ENCODE results near the gene FBRSL1. TPM values are rescaled to one million over a fixed set of nuclear protein-coding genes. Genes with fewer than 3 reads are reported as not detected.
"Not testable (repeated sequence)": the region's sequence is repeated elsewhere in the genome, so short reads cannot be mapped to it uniquely, and the experiment has no call there.

The FBRSL1 gene
- total RNA-seq, 2 experiments from 2014 or later, result 60.3 to 65.4 TPM

DNA sequence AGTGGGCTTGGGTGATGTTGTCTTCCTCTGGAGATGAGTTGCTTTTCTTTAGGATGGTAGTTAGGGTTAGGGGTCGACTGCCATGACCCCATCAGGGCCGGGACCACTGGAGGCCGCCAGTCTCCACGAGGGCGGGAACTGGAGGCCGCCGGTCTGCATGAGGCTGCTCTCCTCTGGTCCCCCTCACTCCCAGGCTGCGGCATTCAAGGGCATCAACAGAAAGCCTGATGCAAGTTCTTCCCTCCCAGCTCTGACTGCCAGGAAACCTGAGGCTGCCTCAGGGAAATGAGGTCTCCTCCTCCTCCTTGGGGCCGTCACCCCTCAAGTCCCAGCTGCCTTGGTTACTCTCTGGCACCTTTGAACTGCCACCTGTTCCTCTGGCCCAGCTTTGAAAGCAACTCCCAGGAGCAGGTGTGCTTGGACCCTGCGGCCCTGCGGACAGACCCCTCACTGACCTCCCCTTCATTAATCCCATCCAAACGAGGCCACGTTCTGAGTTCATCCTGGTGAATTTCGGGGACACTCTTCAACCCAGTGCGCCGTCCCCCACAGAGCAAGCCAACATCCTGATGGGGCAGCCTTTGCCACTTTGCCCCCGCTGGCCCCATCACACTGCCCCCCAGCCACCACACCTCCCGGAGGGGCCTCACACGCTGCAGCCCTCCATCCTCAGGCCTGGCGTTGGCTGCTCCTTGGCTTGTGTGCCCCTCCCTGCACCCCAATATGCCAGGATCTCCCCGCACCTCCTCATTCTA is 37.2 kb upstream of the FBRSL1 start:
- CTCF ChIA-PET, result no interaction called here
- POLR2A ChIA-PET, result no interaction called here

DNA sequence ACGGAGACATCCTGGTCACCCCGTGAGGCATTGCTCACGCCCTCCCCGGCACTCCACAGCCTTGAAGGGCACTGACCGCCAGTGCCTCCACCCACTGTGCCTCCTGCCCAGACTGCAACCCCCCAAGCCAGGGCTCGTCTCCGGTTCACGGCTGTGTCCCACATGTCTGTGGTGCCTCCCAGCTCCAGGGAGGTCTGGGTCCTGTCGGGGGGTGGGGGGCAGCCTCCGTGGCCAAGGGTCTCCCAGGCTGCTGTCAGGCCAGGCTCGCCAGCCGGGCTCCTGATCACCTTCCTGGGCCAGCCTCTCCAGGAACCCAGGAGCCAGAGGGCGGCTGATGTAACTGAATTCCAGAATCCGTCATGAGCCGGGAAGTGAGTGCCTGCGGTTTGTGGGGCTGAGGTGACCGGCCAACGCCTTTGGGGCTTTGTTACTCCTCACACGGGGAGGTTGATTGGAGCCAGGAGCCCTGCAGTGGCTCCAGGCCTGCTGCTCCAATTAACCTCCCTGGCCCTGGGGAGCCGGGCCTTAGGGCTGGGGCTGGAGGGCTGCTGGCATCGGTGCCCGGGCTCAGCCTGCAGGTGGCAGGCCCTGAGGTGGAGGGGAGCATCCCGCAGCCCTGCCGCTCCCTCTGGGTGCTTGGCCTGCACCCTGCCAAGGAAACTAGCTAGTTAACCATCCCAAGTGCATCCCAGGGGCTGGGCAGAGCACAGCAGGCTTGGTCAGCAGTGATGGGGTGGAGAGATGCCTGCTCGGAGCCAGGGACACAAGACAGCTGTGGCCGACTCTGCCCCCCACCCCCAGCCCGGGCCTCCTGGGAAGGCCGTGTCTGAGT is 36.4 kb upstream of the FBRSL1 start:
- POLR2A ChIA-PET, result no interaction called here
- CTCF ChIA-PET, result no interaction called here

DNA sequence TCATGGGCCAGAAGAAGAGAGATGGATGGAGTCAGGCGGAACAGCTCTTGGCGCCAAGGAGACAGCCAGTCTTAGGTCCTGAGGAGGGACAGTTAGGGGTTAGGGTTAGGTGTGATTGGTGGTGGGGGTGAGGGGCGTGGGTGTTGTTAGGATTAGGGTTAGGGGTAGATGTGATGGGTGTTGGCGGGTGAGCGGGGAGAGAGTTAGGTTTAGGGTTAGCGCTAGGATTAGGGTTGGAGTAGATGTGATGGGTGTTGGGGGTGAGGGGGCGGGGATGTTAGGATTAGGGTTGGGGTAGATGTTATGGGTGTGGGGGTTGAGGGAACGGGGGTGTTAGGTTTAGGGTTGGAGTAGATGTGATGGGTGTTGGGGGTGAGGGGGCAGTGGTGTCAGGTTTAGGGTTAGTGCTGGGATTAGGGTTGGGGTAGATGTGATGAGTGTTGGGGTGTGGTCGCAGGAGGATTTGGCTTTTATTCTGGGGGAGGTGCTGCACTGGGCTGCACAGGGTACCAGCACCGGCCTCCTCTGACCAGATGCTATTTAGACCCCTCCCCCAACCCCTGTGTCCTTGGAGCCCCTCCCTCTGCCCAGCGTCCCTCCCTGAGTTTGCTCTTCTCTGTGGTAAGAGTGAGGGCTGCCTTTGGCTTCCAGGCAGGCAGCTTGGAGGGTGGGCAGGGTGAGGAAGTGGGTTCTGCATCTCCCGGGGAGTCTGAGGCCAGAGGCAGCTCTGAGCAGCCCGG is 35.6 kb upstream of the FBRSL1 start:
- POLR2A ChIA-PET, result no interaction called here
- CTCF ChIA-PET, result no interaction called here

DNA sequence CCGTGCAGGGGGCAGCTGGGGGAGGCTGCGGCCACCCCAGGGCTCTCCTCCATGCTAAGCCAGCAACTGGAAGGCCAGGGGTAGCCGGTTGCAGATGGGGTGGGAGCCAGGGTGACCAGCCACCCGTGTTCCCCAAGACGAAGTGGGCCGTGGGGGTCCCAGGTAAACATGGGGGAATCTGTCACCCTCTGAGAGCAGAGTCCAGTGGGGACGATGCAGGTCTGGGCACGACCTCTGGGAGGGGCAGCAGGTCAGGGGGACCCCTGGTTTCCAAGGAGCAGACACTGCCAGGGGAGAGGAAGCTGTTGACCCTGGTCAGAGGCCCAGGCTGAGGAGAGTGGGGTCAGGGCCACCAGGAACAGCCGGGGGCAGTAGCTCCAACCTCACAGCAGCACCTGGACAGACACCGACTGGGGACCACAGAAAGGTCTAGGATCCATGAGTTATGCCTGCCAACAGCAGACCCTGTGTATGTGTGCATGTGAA is 35.0 kb upstream of the FBRSL1 start:
- ChIA-PET POLR2A (no interaction called here), CTCF (no interaction called here)

DNA sequence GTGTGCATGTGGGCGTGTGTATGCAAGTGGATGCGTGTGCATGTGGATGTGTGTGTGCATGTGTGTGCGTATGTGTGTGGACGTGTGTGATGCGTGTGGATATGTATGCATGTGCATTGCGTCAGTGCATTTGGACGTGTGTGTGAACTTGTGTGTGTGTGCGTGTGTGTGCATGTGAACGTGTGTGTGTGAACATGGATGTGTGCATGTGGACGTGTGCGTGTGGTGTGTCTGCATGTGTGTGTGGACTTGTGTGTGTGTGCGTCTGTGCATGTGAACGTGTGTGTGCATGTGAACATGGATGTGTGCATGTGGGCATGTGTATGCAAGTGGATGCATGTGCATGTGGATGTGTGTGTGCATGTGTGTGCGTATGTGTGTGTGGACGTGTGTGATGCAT is 34.4 kb upstream of the FBRSL1 start:
- ChIA-PET CTCF (no interaction called here), POLR2A (no interaction called here)

DNA sequence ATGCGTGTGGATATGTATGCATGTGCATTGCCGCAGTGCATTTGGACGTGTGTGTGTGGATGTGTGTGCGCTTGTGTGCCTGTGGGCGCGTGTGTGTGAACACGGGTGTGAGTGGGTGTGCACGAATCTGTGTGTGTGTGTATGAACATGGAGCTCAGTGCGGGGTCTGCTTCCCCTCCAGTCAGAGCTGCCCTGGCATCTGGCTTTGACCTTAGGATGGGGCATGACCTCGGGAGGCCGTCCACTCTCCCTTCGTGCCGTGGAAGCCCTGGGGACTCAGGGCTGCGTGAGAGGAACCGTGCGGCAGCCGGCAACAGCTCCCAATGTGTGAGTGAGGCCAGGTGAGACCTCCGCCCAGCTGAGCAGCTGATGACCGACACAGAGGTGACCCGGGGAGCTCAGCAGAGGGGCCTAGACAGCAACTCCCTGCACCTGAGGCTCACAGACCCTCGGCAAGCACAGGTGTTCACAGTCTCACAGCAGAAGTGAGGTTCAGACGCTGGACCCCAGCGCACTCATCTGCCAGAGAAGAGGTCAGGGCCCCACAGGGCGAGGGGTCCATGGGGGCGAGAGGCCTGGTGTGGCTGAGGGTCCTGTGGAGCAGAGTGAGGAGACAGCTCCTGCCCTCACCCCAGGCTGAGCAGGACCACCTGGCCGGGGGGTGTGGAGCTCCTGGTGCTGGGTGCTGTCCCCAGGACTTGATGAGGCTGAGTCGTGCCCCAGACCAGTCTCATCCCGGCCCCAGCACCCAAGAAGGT is 33.6 kb upstream of the FBRSL1 start:
- ChIA-PET POLR2A (no interaction called here), CTCF (no interaction called here)

DNA sequence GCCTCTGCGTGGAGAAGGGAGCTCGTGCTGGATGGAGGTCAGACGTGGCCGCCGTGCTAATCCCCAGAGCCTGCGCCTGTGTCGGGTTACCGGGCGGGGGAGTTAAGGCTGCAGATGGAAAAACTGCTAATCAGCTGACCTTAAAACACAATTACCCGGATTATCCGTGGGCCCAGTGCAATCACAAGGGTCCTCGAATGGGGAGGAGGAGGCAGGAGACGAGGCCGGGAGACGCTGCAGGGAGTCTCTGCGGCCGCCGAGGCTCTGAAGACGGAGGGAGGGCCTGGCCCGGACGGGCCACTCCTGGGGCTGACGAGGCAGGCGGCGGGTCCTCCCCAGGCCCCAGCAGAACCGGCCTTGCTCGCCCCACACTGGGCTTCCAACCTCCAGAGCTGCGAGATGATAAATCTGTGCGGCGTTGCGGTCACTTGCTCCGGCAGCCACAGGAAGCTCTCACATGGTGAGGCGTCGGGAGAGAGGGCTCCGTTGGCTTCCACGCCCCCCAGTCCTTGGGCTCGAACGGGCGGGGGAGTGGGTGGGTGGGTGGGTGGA is 32.9 kb upstream of the FBRSL1 start:
- POLR2A ChIA-PET, result no interaction called here
- CTCF ChIA-PET, result no interaction called here

DNA sequence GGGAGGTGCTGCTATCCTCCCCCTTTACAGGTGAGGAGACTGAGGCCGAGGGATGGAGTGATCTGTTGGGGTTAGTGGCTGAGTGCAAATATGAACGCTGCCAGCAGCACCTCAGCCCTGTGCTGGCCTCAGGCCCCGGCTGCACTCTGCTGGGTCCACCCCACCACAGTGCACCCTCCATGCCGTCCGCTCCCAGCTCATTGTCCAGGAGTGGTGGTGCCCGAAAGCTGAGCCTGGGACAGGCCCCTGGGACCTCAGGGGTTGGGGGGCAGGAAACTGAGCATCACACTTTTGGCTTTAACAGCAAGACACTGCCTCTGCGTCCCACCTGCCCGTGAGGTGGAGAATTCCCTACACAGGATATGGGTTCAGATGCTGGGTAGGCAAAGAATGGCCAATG is 31.5 kb upstream of the FBRSL1 start:
- POLR2A ChIA-PET, result no interaction called here
- CTCF ChIA-PET, result no interaction called here

DNA sequence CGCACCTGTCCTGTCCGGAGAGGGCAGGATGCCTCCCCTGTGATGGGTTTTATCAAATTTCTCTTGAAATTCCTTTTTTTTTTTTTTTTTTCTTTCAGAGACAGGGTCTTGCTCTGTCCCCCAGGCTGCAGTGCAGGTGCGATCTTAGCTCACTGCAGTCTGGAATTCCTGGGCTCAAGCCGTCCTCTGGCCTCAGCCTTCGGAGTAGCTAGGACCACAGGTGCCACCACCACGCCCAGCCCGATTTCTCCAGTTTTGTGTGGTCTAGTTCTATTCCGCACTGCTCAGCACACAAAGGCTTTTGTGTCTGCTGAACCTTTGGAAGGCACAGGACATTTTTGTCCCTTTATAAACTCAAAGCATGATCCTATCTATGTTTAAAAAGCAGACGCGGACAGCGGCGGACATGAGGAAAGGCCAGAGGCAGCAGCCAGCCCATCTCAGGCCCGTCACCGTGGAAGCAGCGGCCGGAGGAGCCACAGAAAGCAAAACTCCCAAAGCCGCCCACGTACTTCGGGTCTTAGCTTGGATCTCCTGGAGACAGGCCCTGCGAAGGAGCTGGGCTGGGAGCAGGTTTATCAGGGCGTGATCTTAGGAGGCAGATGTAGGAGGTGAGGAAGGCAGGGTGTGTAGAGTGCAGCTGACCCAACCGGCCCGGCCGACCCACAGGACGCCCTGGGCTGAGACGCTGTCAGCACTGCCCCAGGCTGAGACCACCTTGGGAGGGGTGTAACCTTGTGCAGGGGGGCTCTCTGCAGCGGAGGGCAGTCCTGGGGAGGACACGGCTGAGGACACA is 30.9 kb upstream of the FBRSL1 start:
- ChIA-PET POLR2A (no interaction called here), CTCF (interaction anchor here (1.7 kb wide), 1 partner anchor 9 kb away, joined by 5 read pairs; no protein-coding TSS in a partner anchor)

DNA sequence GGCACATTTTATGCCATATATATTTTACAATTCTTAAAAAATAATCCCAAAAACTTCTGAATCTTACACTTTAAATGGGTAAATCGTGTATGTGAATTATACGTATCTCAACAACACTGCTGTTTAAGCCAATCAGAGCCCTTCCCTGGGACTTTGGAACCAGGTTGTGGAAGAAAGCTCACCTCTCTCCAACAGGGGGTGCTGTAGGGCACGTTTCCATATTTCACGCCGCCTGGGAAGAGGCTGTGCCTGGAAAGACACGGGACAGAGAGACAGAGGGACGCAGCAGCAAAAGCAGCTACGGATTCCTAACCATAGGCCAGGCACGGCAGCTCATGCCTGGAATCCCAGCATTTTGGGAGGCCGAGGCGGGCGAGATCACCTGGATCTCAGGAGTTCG is 29.4 kb upstream of the FBRSL1 start:
- CTCF ChIA-PET, result interaction anchor here (0.7 to 2.4 kb wide), 6 partner anchors 10 to 100 kb away, joined by 3 to 11 read pairs (median 4); no protein-coding TSS in a partner anchor
- POLR2A ChIA-PET, result no interaction called here

DNA sequence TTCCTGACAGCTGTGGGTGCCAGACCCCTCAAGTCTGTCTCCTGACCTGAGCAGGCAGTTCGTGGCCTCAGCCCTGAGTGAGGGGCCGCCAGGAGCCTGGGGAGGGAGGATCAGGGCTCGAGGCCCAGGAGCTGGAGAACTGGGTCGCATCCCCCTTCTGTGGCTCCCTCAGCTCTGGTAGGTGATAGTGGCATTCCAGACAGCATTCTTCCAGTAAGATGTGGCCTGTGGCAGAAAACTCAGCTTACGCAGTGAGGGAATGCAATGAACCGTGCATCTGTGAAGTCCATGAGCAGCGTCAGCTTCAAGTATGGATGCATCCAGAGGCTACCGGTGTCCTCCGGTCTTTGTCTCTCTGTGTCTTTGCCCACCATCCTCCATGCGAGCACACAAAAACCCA is 28.4 kb upstream of the FBRSL1 start:
- CTCF ChIA-PET, result interaction anchor here (1.0 to 2.4 kb wide), 2 partner anchors 15 to 62 kb away, joined by 3 to 11 read pairs; no protein-coding TSS in a partner anchor
- POLR2A ChIA-PET, result no interaction called here

DNA sequence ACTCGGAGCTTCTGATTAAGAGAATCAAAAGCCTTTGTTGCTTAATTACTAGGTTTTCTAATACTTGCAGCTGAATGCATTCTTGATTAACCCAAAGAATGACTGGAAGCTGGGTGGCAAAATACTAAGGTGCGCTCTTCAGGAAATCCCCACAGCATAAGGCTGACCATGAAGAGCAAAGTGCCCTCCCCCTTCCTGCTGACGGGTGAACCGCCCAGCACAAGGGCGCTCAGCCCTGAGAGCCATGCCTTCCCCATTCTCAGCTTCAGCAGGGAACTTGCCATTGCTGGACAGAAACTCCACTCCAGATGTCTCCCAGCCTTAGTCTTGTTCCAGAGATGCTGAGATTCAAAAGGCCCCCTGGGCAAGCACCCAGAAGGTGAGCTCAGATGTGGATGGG is 27.2 kb upstream of the FBRSL1 start:
- CTCF ChIA-PET, result interaction anchor here (1.0 kb wide), 1 partner anchor 53 kb away, joined by 3 read pairs; no protein-coding TSS in a partner anchor
- POLR2A ChIA-PET, result no interaction called here

DNA sequence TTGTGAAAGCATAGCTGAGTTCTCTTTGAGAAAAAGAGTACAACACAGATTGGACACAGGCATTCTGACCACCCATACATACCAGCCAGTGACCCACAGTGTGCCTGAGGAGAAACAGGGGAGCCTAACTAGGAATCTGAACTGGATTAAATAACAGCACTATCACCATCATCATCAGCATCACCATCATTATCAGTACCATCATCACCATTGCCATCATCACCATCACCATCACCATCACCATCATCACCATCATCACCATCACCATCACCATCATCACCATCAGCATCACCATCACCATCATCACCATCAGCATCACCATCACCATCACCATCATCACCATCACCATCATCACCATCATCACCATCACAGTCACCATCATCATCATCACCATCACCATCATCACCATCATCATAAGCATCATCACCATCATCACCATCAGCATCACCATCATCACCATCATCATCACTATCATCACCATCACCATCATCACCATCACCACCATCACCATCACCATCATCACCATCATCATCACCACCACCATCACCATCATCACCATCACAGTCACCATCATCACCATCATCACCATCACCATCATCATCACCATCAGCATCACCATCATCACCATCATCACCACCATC is 26.5 kb upstream of the FBRSL1 start:
- POLR2A ChIA-PET, CTCF ChIA-PET: not testable (repeated sequence)

DNA sequence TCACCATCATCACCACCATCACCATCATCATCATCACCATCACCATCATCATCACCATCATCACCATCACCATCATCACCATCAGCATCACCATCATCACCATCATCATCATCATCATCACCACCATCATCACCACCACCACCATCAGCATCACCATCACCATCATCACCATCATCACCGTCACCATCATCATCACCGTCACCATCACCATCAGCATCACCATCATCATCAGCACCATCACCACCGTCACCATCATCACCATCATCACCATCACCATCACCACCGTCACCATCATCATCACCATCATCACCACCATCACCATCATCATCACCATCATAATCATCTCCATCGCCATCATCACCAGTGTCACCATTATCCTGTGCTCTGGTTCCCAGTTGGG is 25.6 kb upstream of the FBRSL1 start:
- CTCF ChIA-PET, POLR2A ChIA-PET: not testable (repeated sequence)

DNA sequence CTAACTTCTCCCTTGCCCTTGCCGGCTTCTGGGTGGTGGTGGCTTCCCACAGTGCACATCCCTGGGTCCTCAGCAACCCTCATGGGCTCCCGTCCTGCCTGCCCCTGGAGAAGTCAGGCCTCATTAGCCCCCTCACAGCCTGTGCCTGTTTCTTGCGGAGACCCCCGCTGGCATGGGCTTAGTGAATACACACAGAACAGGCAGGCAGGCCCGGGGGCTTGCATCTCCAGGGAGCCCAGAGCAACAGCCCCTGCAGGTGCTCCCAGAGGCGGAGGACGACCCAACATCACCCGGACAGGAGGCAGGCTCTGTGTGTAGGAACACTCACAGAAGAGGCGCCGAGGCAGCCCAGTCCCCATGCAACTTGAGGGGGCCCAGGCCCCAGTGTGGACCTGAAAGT is 25.1 kb upstream of the FBRSL1 start:
- ChIA-PET CTCF (no interaction called here), POLR2A (no interaction called here)

DNA sequence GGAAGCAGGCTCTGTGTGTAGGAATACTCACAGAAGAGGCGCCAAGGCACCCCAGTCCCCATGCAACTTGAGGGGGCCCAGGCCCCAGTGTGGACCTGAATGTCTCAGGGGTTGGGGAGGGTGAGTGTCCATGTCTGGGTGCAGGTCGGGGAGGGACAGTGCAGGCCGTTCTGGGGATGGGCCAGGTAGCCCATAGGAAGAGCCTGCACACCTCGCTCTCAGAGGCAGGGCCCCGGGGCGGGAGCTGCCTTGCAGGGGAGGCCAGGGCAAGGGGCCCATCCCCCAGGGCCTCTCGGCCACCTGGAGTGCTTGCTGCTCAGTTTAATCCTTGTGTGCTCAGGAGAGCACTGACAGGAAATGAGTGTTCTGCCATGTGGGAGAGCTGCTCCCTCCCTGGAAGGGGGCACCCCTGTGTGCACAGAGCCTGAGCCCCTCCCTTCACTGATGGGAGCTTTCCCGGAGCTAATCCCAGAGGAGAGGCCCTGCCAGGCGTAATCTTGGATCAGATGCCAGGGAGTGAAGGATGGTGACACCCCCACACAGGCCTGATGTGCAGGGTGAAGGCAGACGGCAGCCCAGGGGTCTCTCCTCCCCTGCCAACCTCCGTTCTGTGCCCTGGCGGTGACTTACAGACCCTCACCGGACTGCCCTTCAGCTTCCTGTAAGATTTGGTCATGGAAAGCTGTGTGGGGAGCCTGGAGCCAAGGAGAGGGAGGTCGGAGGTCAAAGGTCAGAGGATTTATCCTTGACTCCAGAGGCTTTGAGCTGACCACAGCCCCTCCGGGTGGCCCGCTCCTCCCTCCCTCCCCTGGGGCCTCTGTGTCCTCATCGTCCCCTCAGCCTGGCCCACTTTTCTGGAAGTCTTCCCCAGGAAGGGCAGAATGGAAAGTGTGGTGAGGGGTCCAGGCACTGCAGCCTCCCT is 24.4 kb upstream of the FBRSL1 start:
- POLR2A ChIA-PET, result no interaction called here
- CTCF ChIA-PET, result no interaction called here
